DMS53 treated with DMSO at 0.1 percent for 48 hours (cell line): ENCODE measurements around the gene ATP5ME.
"Not testable (repeated sequence)": the region's sequence is repeated elsewhere in the genome, so short reads cannot be mapped to it uniquely, and the experiment has no call there.

ENCODE experiments used
- DNase-seq: peaks from one replicate; lab custom pipeline; 2025; ENCODE audit not compliant: unreplicated experiment; lab: John Stamatoyannopoulos, UW

The ATP5ME gene

GRCh38 chr4:671769-672168 is 2.3 kb downstream of the ATP5ME start:
- DNase-seq = no peak

DNA sequence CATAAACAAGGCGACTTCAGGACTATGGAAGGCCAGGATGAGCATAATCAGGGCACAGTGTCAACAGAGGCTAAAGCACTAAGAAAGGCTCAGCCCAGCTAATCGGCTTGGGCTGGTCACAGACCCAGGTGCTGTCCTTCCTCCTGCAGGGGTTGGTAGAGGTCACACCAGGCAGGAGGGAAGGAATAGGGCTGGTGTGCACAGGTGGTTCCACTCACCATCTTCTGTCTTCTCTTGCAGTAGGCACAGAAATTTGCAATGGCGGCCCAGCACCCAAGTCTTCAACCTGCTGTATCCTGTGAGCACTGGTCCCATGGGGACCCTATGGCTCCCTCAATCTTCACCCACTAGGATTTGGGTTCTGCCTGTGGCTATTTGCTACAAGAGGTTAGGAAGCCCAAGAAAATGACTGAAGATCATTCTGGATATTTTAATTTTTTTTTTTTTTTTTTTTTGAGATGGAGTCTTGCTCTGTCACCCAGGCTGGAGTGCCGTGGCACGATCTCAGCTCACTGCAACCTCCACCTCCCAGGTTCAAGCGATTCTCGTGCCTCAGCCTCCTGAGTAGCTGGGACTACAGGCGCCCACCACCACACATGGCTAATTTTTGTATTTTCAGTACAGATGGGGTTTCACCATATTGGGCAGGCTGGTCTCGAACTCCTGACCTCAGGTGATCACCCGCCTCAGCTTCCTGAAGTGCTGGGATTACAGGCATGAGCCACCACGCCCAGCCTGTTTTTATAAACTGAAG is 4.1 kb downstream of the ATP5ME start:
- not testable (repeated sequence) for DNase-seq

DNA sequence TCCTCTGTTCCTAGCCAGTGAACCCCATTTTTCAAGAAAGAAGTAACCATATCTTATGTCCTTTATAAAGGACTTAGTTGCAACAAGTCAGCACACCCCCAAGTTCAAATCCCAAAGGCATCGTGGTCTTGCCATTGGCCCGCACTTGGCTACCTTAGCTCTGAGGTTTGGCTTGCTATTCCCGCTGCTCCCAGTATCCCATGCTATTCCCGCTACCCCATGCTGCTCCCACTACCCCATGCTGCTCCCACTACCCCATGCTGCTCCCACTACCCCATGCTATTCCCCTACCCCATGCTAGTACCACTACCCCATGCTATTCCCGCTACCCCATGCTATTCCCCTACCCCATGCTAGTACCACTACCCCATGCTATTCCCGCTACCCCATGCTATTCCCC is 5.9 kb downstream of the ATP5ME start:
- DNase-seq = not testable (repeated sequence)

DNA sequence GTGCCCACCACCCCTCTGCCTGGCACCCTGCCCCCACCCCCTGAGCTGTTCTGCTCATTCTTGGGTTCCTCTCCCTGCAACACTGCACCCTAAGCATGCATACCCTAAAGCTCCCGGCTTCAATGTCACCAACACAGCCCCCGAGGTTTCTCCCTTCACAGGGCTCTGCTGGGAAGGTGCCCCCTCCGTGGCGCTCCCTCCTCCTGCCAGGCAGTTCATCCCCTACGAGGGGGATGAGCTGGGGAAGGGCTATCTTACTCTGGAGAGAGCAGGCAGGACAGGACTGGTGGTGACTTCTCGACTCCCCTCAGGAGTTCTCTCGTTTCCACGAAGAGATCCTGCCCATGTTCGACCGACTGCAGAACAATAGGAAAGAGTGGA is 6.5 kb downstream of the ATP5ME start:
- DNase-seq = no peak

- DNase-seq = no peak
Observed at GRCh38 chr4:666822-667544, 7.1 kb downstream of the ATP5ME start.

- DNase-seq = no peak
Observed at GRCh38 chr4:666436-666810, 7.7 kb downstream of the ATP5ME start.

GRCh38 chr4:665751-666435 is 8.2 kb downstream of the ATP5ME start:
- DNase-seq = no peak

DNA sequence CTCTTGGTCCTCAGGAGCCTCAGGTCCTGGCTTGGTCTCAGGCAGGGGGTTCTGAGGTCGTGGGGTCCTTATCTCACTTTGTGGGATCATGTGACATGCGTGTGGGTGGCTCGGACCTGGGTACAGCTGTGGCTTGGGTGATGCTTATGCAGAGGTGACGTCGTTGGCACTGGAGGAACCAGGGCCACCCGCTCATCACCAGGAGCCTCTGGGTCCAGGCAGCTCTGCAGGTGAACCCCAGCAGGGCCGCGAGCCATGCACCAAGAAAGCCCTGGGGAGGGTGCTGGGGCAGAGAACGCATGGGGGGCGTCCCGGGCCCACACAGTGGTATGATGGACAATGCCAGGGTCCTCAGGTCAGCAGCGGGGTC is 8.7 kb downstream of the ATP5ME start:
- no peak for DNase-seq

GRCh38 chr4:664713-665231 is 9.3 kb downstream of the ATP5ME start:
- DNase-seq = no peak

GRCh38 chr4:663438-664428 is 10.3 kb downstream of the ATP5ME start:
- peak; percentile 90 for DNase-seq

DNA sequence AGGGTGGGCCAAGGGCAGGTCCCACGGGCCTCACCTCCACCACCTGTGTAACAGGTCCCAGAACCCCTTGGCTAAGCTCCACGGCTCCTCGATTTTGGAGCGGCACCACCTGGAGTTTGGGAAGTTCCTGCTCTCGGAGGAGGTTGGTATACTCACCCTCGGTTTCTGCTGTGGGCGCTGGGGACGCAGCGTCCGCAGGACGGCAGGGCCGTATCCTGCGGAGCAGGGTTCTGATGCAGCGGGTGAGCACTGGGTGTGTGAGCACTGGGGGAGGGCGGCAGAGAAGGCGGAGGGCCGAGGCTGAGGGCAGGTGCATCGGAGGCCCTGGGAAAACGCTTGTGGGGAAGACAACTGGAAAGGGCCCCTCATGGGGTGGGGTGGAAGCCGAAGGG is 11.0 kb downstream of the ATP5ME start:
- peak; percentile 82 for DNase-seq

DNA sequence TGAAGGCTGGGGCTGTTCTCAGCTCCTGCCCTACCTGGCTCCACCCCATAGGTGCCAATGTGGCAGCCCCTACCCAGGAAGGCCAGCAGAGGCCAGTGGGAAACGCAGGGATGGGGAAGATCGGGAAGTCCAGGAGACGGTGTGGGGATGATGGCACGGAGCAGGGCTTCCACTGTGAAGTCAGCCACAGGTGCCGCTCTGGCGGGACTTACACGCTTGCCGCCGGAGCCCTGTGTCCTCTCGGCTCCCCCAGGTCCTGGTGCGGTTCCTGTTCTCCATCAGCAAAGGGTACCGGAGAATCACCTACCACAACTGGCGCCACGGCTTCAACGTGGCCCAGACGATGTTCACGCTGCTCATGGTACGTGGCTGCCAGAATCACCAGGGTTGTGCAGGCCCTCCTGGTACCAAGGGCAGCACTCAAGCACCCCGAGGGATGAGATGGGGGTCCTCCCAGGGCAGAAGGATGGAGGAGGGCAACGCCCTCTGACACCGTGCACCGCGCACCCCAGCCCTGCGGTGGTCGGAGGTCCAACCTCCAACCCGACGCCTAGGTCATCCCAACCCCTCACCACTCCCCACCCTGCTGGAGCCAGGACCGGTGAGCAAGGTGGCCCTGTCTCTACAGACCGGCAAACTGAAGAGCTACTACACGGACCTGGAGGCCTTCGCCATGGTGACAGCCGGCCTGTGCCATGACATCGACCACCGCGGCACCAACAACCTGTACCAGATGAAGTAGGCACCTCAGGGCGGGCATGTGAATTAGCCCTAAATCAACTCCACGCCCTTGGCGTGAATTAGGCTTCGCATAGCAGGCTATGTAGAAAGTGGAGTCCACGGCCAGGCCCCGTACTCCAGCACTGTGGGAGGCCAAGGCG is 12.0 kb downstream of the ATP5ME start:
- DNase-seq = no peak

GRCh38 chr4:661231-661630 is 12.8 kb downstream of the ATP5ME start:
- DNase-seq = no peak

DNA sequence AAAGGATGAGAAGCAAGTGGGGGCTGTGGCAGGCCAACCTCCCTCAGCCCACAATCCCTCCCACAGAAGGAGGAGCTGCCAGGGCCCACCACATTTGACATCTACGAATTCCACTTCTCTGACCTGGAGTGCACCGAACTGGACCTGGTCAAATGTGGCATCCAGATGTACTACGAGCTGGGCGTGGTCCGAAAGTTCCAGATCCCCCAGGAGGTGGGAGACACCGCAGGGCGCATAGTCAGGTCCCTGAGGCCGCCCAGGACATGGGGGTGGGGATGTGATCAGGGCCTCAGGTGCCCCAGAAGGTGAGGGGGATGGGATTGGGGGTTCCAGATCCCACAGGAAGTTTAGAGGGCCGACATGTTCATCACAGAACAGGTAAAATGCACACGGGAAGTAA is 13.7 kb downstream of the ATP5ME start:
- no peak for DNase-seq

- no peak for DNase-seq
Observed at GRCh38 chr4:659851-660250, 14.2 kb downstream of the ATP5ME start.

GRCh38 chr4:658681-659667 is 15.1 kb downstream of the ATP5ME start:
- no peak for DNase-seq

DNA sequence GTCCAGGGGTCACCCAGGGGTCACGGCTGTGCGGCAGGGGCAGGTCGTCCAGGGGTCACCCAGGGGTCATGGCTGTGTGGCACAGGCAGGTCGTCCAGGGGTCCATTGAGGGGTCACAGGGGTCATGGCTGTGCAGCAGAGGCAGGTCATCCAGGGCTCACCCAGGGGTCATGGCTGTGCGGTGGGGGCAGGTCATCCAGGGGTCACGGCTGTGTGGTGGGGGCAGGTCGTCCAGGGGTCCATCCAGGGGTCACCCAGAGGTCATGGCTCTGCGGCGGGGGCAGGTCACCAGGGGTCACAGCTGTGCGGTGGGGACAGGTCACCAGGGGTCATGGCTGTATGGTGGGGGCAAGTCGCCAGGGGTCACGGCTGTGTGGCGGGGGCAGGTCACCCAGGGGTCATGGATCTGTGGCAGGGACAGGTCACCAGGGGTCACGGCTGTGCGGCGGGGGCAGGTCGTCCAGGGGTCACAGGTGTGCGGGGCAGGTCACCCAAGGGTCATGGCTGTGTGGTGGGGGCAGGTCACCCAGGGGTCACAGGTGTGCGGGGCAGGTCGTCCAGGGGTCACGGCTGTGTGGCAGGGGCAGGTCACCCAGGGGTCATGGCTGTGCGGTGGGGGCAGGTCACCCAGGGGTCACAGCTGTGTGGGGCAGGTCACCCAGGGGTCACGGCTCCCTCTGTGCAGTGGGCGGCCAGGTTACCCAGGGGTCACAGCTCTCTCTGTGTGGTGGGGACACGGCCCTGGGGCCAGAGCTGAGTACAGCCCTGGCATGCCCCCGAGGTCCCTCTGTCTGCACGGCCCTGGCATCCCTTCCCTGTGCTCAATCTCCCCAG is 16.0 kb downstream of the ATP5ME start:
- DNase-seq = no peak

GRCh38 chr4:657338-657833 is 16.7 kb downstream of the ATP5ME start:
- no peak for DNase-seq
